GM18520 (cell line): Measurements from ENCODE around the gene PCDH15.

Experiments
- ATAC-seq: cut with Tn5 transposase; IDR thresholded peaks from one replicate; pipeline ENCODE4 v1.9.1; 2021; ENCODE audit not compliant: unreplicated experiment

The PCDH15 gene

GRCh38 chr10:54139819-54140428 lies 661.1 kb downstream of the PCDH15 start:
- ATAC-seq = no peak

GRCh38 chr10:54137396-54137795 lies 663.6 kb downstream of the PCDH15 start:
- no peak for ATAC-seq

GRCh38 chr10:54133203-54133602 lies 667.8 kb downstream of the PCDH15 start:
- no peak for ATAC-seq

- peak; percentile 61 for ATAC-seq
Observed at GRCh38 chr10:54131833-54132232, 669.2 kb downstream of the PCDH15 start.

- ATAC-seq = no peak
Observed at GRCh38 chr10:54130394-54130793, 670.6 kb downstream of the PCDH15 start.

- no peak for ATAC-seq
Observed at GRCh38 chr10:54125098-54125747, 675.8 kb downstream of the PCDH15 start.

GRCh38 chr10:54124209-54124885 lies 676.7 kb downstream of the PCDH15 start:
- ATAC-seq = no peak

- no peak for ATAC-seq
Observed at GRCh38 chr10:54120806-54121205, 680.2 kb downstream of the PCDH15 start.

- no peak for ATAC-seq
Observed at GRCh38 chr10:54108961-54109360, 692.1 kb downstream of the PCDH15 start.

GRCh38 chr10:54096892-54097291 lies 704.1 kb downstream of the PCDH15 start:
- no peak for ATAC-seq

- no peak for ATAC-seq
Observed at GRCh38 chr10:54094321-54094720, 706.7 kb downstream of the PCDH15 start.

- ATAC-seq = no peak
Observed at GRCh38 chr10:54091237-54091636, 709.8 kb downstream of the PCDH15 start.

GRCh38 chr10:54081950-54082349 lies 719.1 kb downstream of the PCDH15 start:
- no peak for ATAC-seq

- ATAC-seq = no peak
Observed at GRCh38 chr10:54067361-54067760, 733.7 kb downstream of the PCDH15 start.

- no peak for ATAC-seq
Observed at GRCh38 chr10:54066646-54067045, 734.4 kb downstream of the PCDH15 start.

GRCh38 chr10:54065106-54065505 lies 735.9 kb downstream of the PCDH15 start:
- no peak for ATAC-seq

- ATAC-seq = no peak
Observed at GRCh38 chr10:54064215-54064614, 736.8 kb downstream of the PCDH15 start.

GRCh38 chr10:54063514-54063913 lies 737.5 kb downstream of the PCDH15 start:
- no peak for ATAC-seq

- no peak for ATAC-seq
Observed at GRCh38 chr10:54060572-54060971, 740.5 kb downstream of the PCDH15 start.

- no peak for ATAC-seq
Observed at GRCh38 chr10:54057357-54057756, 743.7 kb downstream of the PCDH15 start.

GRCh38 chr10:54026340-54026739 lies 774.7 kb downstream of the PCDH15 start:
- no peak for ATAC-seq

GRCh38 chr10:54011117-54011516 lies 789.9 kb downstream of the PCDH15 start:
- no peak for ATAC-seq
